Brain microvascular endothelial cell (primary cell): ENCODE results near the gene KREMEN2.

Experiments
- DNase-seq: peaks from one replicate; pipeline ENCODE4 v3.0.0-alpha.2; 2020
- H3K27ac ChIP-seq: fragments of 250-450 bp; sonication (Bioruptor Pico); 2 replicates; pipeline ENCODE4 v1.5.1; 2020; ENCODE audit warnings: mild to moderate bottlenecking, moderate library complexity
- H3K27me3 ChIP-seq: fragments of 250-450 bp; sonication (Bioruptor Pico); replicated peaks from 2 replicates; pipeline ENCODE4 v1.5.1; 2020; ENCODE audit warnings: mild to moderate bottlenecking
- H3K36me3 ChIP-seq: fragments of 250-450 bp; sonication (Bioruptor Pico); replicated peaks from 2 replicates; pipeline ENCODE4 v1.5.1; 2020; ENCODE audit warnings: mild to moderate bottlenecking
- H3K4me3 ChIP-seq: 2 replicates; pipeline ENCODE4 v1.5.1; 2011; ENCODE audit warnings: low read depth, mild to moderate bottlenecking, control low read depth, low read length, moderate library complexity
- in situ Hi-C: cut with HindIII; loops from 2 replicates; pipeline ENCODE4 v1.10.0; 2017; ENCODE audit warnings: low sequenced_read_pairs, low pct_ligation_motif_present
- TF ChIP-seq, protein P1 (sequence below): IDR thresholded peaks from 2 replicates; pipeline ENCODE4 v1.5.1; 2011; ENCODE audit warnings: low read depth, mild to moderate bottlenecking, moderate library complexity, low read length, control low read depth, inconsistent platforms; ENCODE audit errors: missing control alignments

Gene KREMEN2

DNA sequence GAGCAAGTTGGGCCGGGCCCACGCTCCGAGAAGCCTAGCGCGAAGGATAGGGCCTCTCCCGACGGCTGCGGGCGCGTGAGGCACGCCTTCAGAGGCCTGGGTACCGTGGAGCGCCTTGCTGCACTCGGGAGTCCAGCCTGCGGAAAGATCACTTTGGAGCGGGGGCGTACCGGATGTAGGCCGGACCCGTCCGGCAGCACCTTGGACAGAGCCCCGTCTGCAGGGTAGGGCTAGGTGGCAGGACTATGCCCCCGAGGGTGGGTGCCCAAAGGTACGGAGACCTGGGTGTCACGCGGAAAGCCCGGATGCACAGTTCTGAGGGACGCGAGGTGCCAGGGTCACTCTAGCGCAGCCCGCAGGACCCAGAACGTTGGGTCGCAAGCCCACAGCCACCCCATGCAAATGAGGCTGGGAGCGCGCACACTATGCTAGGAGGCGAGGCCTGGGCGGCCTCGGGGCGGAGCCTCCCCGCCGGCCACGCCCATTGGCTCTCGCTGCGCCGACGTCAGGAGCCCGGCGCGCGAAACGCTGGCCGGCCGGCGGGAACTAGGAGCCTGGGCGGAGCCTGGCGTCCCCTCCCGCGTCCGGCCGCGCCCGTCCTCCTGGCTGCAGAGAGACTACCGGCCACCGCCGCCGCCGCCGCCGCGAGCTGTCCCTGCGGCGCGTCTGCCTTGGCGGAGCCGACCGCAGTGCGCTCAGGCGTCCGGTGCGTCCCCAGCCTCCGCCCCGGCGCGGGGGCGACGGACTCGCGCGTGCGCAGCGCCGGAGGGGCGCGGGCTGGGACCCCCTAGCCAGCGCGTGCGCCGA is 4.9 kb downstream of the KREMEN2 start, which contains the start of gene PAQR4:
TSS of gene PAQR4 (plus strand) at position 611 of the 807 bp plus-strand sequence. CDS start 327 bp downstream, outside the sequence.
- peaks cover 35% of the 10 kb centered on the region for H3K27me3 ChIP-seq
- no peaks in the 10 kb centered on the region for H3K36me3 ChIP-seq
- peak within 1 kb of the TSS; percentile 51 for H3K4me3 ChIP-seq
- in situ Hi-C loops: no loop called here
- DNase-seq: peak; percentile 60
- TF ChIP-seq, protein P1, sequence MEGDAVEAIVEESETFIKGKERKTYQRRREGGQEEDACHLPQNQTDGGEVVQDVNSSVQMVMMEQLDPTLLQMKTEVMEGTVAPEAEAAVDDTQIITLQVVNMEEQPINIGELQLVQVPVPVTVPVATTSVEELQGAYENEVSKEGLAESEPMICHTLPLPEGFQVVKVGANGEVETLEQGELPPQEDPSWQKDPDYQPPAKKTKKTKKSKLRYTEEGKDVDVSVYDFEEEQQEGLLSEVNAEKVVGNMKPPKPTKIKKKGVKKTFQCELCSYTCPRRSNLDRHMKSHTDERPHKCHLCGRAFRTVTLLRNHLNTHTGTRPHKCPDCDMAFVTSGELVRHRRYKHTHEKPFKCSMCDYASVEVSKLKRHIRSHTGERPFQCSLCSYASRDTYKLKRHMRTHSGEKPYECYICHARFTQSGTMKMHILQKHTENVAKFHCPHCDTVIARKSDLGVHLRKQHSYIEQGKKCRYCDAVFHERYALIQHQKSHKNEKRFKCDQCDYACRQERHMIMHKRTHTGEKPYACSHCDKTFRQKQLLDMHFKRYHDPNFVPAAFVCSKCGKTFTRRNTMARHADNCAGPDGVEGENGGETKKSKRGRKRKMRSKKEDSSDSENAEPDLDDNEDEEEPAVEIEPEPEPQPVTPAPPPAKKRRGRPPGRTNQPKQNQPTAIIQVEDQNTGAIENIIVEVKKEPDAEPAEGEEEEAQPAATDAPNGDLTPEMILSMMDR: no peak
- H3K27ac ChIP-seq: no peak within 1 kb of the TSS

DNA sequence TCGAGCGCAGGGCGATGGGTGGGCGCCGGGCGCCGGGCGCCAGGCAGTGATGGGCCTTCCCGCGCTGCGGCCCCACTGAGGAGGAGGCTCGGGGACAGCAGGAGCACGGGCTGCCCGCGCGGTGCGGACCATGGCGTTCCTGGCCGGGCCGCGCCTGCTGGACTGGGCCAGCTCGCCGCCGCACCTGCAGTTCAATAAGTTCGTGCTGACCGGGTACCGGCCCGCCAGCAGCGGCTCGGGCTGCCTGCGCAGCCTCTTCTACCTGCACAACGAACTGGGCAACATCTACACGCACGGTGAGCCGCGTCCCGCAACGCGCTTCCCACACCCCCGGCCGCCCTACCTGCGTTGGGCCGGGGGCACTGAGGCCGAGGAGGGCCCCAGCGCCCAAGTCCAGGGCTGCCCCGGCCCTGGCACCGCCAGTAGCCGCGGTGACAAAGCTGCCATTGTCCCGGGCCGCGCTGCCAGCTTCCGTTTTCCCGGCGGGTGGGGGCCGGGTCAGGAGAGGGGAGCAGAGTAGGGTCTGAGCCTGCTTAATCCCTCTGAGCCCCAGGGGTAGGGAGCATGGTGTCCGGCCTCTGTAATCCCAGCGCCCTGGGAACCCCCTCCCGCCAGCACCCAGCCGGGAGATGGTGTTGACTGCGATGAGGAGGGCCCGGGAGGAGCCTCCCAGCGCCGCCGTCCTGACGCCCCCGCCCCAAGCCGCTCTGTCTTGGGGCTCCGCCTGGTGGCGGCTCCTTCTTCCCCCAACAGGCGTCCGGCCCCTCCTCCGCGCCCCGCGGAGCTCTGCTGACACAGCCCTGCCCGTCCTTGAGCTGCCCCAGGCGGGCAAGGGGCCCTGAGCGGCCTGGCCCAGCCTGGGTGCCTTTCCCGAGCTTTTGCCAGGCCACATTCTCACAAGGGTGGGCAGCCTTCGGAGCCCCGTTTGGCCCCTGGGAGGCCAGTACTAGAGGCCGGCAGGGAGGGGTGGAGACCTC is 5.8 kb downstream of the KREMEN2 start:
- DNase-seq: peak; percentile 7
- Histone ChIP-seq H3K27ac (no peak overlapping the region), H3K27me3 (peaks cover 26% of the 10 kb centered on the region), H3K36me3 (no peaks in the 10 kb centered on the region), H3K4me3 (peak overlapping the region; percentile 51)
- TF ChIP-seq, protein P1: peak; percentile 63
- in situ Hi-C loops: no loop called here

DNA sequence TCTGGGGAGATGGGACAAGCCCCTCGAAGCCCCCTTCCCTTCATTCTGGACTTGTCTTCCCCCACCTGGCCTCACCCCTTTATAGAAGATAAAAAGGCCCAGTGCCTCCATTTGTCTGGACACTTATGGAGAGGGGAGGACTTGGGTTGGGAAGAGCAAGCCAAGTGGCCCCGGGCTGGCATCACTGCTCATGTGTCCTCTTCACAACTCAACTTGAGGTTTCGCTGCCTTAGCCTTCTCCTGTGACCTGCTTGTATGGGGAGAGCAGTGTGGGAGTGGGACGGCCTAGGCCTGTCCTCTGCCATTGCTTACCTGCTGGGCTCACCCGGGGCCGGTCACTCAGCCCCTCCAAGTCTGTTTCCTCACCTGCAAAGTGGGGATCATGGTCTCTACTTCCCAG is 6.5 kb downstream of the KREMEN2 start:
- in situ Hi-C loops: no loop called here
- Histone ChIP-seq H3K36me3 (no peaks in the 10 kb centered on the region), H3K27ac (no peak overlapping the region), H3K27me3 (peaks cover 22% of the 10 kb centered on the region), H3K4me3 (peak overlapping the region; percentile 51)
- no peak for DNase-seq
- TF ChIP-seq, protein P1: no peak

DNA sequence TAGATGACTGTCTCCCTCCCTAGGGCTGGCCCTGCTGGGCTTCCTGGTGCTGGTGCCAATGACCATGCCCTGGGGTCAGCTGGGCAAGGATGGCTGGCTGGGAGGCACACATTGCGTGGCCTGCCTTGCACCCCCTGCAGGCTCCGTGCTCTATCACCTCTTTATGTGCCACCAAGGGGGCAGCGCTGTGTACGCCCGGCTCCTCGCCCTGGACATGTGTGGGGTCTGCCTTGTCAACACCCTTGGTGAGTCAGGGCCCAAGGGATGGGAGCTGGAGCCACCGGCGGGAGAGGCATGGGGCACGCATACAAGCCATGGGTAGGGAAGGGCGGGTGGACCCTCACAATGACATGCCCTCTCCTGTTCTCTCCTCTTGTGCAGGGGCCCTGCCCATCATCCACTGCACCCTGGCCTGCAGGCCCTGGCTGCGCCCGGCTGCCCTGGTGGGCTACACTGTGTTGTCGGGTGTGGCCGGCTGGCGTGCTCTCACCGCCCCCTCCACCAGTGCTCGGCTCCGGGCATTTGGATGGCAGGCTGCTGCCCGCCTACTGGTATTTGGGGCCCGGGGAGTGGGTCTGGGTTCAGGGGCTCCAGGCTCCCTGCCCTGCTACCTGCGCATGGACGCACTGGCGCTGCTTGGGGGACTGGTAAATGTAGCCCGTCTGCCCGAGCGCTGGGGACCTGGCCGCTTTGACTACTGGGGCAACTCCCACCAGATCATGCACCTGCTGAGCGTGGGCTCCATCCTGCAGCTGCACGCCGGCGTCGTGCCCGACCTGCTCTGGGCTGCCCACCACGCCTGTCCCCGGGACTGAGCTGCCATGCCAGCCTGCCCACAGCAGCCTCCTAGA is 7.3 kb downstream of the KREMEN2 start:
- TF ChIP-seq, protein P1: no peak
- no peak for DNase-seq
- no peak overlapping the region for H3K27ac ChIP-seq
- in situ Hi-C loops: no loop called here
- no peaks in the 10 kb centered on the region for H3K36me3 ChIP-seq
- H3K27me3 ChIP-seq: peaks cover 15% of the 10 kb centered on the region
- H3K4me3 ChIP-seq: no peak overlapping the region

DNA sequence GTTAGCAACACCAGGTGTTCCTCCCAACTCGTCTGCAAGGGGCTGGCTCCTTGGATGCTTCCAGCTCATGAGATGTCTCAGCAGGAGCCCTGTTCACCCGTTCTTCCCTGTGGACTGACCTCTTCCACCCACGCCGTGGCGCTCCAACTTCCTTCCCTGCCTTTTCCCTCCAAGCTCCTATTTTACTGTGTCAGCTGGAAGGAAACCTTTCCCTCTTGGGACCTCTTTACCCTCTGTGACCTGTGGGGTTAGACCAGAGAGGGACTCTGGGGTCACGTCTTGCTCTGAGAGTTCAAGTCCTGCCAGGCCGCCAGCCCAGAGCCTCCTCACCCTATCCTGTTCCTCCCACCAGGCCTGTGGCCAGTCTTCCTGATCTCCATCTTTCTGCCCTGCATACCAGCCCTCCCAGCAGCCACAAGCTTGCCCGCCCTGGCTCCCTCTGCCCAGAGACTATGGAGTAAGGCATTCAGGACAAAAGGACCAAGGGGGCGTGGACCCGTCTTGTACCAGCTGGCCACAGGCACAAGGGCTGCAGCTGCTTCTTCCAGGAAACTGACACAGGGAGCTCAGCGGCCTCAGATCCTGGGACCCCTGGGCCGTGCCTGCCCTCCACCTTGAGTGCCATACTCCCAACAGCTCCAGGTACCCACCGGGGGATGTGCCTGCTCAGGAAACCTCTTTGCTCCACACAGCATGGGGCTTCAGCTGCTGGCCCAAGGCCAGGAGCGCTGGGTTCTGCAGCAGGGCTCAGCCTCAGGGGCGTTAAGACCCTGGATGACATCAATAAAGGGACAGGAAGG is 8.1 kb downstream of the KREMEN2 start:
- TF ChIP-seq, protein P1: no peak

More for the DNA sequence above, 8.1 kb downstream of the KREMEN2 start:
- in situ Hi-C loops: no loop called here
- H3K27ac ChIP-seq: no peak overlapping the region
- DNase-seq: no peak
- H3K36me3 ChIP-seq: no peaks in the 10 kb centered on the region
- H3K27me3 ChIP-seq: peaks cover 8% of the 10 kb centered on the region
- no peak overlapping the region for H3K4me3 ChIP-seq
